ENCODE measurements around the gene TMEM131L. TPM values are rescaled to one million over a fixed set of nuclear protein-coding genes. Genes with fewer than 3 reads are reported as not detected.

The TMEM131L gene
- total RNA-seq, 1 donor from 2014 or later = 14.1 TPM

DNA sequence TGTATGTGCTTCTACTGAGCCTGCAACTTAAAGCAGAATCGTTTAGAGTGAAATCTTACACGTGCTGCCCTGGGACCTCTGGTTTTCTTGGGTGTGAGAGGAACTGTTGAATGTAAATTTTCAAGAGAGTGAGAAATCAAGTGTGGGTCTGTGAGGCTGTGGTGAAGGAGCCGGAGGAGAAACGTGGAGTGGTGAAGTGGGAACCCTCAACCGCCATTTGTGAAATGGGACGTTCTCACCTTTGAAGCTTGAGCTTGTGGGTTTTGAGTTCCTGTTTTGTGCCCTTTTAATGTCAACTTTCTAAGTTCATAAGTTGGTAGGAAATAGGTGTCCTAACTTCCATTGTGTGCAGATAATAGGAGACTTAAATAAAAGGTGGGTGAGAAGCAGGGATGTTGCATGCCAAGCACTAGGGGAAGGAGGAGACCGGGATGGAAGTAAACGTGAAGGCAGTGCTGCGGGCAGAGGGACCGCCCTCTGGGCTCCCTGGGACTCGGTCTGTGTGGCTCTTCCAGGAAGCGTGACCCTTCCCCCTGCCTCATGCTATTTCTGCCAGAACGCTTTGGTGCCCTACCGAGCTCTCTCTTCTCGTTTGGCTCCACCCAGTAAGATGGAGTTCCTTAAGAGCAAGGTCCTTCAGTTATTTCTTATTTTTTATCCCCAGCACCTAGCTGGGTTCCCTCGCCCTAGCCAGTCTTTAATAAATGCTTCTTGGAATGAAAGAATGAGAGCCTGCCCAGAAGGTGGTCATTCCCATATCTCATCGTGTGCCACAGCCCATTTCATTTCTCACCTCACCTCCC, 56.0 kb downstream of the TMEM131L start:
- TF ChIP-seq, protein P1, sequence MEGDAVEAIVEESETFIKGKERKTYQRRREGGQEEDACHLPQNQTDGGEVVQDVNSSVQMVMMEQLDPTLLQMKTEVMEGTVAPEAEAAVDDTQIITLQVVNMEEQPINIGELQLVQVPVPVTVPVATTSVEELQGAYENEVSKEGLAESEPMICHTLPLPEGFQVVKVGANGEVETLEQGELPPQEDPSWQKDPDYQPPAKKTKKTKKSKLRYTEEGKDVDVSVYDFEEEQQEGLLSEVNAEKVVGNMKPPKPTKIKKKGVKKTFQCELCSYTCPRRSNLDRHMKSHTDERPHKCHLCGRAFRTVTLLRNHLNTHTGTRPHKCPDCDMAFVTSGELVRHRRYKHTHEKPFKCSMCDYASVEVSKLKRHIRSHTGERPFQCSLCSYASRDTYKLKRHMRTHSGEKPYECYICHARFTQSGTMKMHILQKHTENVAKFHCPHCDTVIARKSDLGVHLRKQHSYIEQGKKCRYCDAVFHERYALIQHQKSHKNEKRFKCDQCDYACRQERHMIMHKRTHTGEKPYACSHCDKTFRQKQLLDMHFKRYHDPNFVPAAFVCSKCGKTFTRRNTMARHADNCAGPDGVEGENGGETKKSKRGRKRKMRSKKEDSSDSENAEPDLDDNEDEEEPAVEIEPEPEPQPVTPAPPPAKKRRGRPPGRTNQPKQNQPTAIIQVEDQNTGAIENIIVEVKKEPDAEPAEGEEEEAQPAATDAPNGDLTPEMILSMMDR (IDR thresholded peaks at IDR 0.05) = no peak
- DNase-seq = no peak
- peaks cover 27% of the 10 kb centered on the region for H3K4me1 ChIP-seq
- no peaks in the 10 kb centered on the region for H3K36me3 ChIP-seq
- intact Hi-C loops (cut with DNase I) = no loop called here
- H3K4me3 ChIP-seq = no peak overlapping the region
- ATAC-seq = no peak
- no peak overlapping the region for H3K27ac ChIP-seq
- no peaks in the 10 kb centered on the region for H3K9me3 ChIP-seq
- no peaks in the 10 kb centered on the region for H3K27me3 ChIP-seq

DNA sequence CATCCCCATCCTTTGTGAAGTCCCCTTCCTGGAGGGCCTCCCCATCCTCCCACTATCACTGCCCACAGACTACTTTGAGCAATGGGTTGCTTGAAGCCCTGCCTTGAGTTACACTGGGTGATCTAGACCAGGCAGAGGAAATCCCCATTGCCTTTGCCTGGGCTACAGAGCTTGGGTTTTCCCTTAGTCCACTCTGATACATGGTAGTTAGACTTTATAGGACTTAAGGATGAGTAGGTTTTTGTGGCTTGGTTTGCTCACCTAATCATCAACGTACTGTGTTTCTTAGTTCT, 56.6 kb downstream of the TMEM131L start:
- Histone ChIP-seq H3K27me3 (no peaks in the 10 kb centered on the region), H3K4me1 (peaks cover 27% of the 10 kb centered on the region), H3K27ac (no peak overlapping the region), H3K9me3 (no peaks in the 10 kb centered on the region), H3K36me3 (no peaks in the 10 kb centered on the region), H3K4me3 (no peak overlapping the region)
- TF ChIP-seq, protein P1 (IDR thresholded peaks at IDR 0.05) = no peak
- DNase-seq = no peak
- intact Hi-C loops (cut with DNase I) = no loop called here
- no peak for ATAC-seq

DNA sequence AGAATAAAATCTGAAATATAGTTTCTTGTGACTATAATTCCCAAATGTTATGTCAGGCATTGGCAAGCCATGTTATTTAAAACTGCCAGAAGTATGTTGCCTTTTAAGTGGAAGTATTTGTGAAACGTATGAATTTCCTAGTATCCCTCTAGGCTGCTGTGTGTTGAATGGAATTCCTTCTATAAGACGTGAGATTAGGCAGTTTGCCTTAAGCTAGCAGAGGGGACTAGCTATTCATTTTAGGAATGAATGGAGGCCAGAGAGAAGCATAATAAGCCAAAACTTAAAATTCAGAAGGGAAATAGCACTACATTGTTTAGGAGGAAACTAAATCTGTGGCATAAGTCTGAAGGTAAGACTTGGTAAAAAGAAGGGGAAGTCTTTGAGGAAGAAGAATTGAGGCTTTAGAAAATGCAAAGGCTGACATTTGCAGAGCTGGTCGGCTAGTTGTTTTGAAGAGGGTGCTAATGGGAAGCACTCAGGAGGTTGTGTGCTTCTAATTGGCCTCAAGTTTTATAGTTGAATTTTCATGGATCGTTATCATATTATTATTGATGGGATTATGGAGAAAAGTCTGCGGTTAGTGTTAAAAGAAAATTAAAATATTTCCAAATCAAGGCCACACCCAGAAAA, 57.1 kb downstream of the TMEM131L start:
- no peak for ATAC-seq
- no peak overlapping the region for H3K27ac ChIP-seq
- peaks cover 27% of the 10 kb centered on the region for H3K4me1 ChIP-seq

DNA sequence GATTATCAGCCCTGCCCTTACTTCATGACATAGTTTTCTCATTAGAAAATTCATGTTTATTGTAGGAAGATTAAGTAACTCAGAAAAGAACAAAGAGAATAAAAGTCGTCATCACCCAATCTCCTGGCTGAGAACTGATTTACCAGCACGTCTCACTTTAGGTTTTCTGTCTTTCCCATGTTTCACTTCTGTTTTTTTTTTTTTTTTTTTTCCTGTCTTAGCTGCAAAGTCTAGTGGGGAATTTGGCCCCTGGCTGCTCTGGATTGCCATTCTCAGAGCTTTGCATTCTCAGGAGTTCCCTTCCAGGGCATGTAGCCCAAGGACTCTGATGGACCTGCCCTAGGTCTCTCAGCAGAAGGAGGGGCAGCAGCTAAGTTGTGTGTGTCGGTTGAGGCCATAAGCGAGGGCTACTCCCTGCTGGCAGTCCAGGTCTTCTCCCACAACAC, 57.8 kb downstream of the TMEM131L start:
- intact Hi-C loops (cut with DNase I) = no loop called here
- H3K4me1 ChIP-seq = peaks cover 27% of the 10 kb centered on the region

More for the DNA sequence above, 57.1 kb downstream of the TMEM131L start:
- no peak for DNase-seq
- no peaks in the 10 kb centered on the region for H3K36me3 ChIP-seq
- no peaks in the 10 kb centered on the region for H3K27me3 ChIP-seq
- H3K4me3 ChIP-seq = no peak overlapping the region
- no peaks in the 10 kb centered on the region for H3K9me3 ChIP-seq
- intact Hi-C loops (cut with DNase I) = no loop called here
- TF ChIP-seq, protein P1 (IDR thresholded peaks at IDR 0.05) = no peak

DNA sequence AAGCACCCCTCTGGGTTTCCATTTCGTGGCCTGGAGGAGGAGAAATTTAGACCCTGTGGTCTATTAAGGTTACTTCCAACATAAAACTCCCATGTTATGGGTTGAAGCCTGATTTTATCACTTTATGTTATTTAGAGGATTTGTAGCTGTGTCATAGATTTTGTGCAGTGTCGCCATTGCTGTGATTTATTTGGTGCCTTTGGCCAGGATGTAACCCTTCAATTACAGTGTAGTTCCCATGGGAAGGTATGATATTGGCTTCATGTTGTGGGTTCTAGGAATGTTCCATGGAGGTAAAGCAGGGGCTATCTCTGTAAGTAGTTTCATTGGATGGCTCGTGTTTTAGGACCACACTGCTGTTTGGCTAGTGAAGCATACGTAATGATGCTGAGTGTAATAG, 58.5 kb downstream of the TMEM131L start:
- ATAC-seq = no peak
- TF ChIP-seq, protein P1 (IDR thresholded peaks at IDR 0.05) = no peak
- Histone ChIP-seq H3K27me3 (no peaks in the 10 kb centered on the region), H3K36me3 (no peaks in the 10 kb centered on the region), H3K4me1 (peaks cover 27% of the 10 kb centered on the region), H3K9me3 (no peaks in the 10 kb centered on the region), H3K4me3 (no peak overlapping the region), H3K27ac (no peak overlapping the region)
- DNase-seq = no peak
- intact Hi-C loops (cut with DNase I) = no loop called here

More for the DNA sequence above, 57.8 kb downstream of the TMEM131L start:
- H3K27me3 ChIP-seq = no peaks in the 10 kb centered on the region
- H3K27ac ChIP-seq = no peak overlapping the region
- H3K4me3 ChIP-seq = no peak overlapping the region
- no peaks in the 10 kb centered on the region for H3K9me3 ChIP-seq
- TF ChIP-seq, protein P1 (IDR thresholded peaks at IDR 0.05) = no peak
- ATAC-seq (no peak), DNase-seq (no peak)
- H3K36me3 ChIP-seq = no peaks in the 10 kb centered on the region
